T-helper 1 cell (primary cell): Measurements from ENCODE around the gene ZSCAN5A.
"Not testable (repeated sequence)": the region's sequence is repeated elsewhere in the genome, so short reads cannot be mapped to it uniquely, and the experiment has no call there.

Experiments used
- DNase-seq, 5 donors: peaks; one replicate each; pipeline ENCODE4 v3.0.0-alpha.2; 2012 to 2020

The ZSCAN5A gene

GRCh38 chr19:56201973-56202372, 112.7 kb downstream of the ZSCAN5A start, which contains the start of gene ZSCAN5C:
TSS of gene ZSCAN5C (plus strand) at chr19:56202273. CDS start at chr19:56205914, 3,641 bp downstream.
- no peak for DNase-seq

DNA sequence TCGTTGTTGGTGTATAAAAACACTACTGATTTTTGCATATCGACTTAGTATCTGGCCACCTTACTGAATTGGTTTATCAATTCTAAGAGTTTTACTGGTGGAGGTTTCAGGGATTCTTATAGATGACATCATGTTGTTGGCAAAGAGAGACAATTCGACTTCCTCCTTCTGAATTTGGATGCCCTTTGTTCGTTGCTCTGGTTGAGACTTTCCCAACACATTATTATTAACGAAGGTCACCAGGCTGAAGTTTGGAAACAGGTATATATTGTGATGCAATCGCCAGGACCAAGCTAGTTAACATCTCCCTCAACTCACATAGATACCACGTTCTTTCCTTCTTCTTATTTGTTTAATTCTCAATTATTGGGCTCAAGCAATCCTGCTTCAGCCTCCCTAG, 115.0 kb downstream of the ZSCAN5A start:
- no peak for DNase-seq

GRCh38 chr19:56197646-56198045, 117.0 kb downstream of the ZSCAN5A start, which contains the start of gene ZSCAN5B:
TSS of gene ZSCAN5B (minus strand) at chr19:56197783. CDS start at chr19:56193052, 4,731 bp downstream.
- DNase-seq = not testable (repeated sequence)

GRCh38 chr19:56193981-56194640, 120.5 kb downstream of the ZSCAN5A start:
- no peak for DNase-seq

DNA sequence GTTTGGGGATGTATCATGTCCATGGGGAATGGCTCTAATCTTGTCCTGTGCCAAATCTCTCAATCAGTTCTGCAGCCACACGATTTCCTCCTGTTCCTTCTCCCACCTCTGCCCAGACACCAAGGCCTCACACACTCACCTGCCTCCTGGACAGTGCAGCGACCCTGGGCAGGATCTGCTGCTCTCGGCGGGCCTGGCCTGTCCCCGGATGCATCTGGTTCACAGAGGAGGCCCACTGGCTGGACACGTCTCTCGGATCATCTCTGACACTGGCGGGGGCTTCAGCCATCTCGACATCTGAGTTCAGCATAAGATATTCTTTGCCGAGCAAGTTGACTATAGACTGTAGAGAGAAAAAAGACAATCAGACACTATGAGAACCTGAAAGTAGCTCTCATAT, 122.9 kb downstream of the ZSCAN5A start:
- DNase-seq = no peak

GRCh38 chr19:56191115-56191514, 123.5 kb downstream of the ZSCAN5A start:
- no peak for DNase-seq

GRCh38 chr19:56189785-56190184, 124.9 kb downstream of the ZSCAN5A start:
- DNase-seq = no peak

DNA sequence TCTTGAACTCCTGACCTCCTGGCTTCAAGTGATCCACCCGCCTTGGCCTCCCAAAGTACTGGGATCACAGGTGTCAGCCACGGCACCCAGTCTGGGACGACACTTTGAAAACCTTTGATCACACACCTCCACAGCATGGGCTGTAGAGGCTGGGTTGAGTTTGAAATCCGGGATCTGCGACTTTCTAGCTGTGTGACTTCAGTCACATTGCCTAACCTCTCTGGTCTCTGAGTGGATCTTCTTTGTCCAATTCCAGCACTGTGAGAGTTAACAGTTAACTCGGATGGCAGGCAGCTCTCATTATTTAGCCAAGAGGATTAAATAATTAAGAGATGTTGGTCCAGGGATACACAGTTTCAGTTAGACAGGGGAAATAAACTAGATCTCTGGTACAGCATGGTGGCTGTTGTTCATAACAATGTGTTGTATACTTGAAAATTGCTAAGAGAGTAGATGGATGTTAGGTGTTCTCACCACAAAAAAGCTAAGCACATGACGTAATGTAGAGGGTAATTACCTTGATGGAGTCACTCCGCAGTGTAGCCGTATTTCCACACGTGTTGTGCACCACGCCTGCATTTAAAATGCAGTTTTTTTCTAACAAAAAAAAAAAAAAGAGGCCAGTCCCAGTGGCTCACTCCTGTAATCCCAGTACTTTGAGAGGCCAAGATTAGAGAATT, 136.9 kb downstream of the ZSCAN5A start:
- no peak for DNase-seq

DNA sequence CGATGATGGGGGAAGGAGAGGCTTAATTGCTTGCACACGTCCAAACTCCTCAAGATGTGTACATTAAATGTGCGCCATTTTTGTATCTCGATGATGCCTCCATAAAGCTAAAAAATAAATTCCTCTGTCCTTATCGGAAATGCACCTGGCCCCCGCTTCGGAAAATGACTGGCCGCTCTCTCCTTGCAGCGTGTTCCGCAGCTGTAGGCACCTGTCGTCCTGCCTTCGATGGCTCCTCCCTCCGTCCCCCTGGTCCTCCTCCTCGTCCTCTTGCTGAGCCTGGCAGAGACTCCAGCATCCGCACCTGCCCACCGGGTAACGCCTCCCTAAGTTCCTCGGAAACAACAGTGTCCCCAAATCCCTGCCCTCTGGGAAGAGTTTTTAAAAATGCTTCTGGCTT, 137.8 kb downstream of the ZSCAN5A start:
- no peak for DNase-seq

- not testable (repeated sequence) for DNase-seq
Measured at GRCh38 chr19:56176310-56176709, 138.3 kb downstream of the ZSCAN5A start.

- DNase-seq = not testable (repeated sequence)
Measured at GRCh38 chr19:56175861-56176307, 138.8 kb downstream of the ZSCAN5A start, which contains the start of gene GALP. TSS of gene GALP (plus strand) at chr19:56176008. CDS start at chr19:56177109, 1,101 bp downstream.

DNA sequence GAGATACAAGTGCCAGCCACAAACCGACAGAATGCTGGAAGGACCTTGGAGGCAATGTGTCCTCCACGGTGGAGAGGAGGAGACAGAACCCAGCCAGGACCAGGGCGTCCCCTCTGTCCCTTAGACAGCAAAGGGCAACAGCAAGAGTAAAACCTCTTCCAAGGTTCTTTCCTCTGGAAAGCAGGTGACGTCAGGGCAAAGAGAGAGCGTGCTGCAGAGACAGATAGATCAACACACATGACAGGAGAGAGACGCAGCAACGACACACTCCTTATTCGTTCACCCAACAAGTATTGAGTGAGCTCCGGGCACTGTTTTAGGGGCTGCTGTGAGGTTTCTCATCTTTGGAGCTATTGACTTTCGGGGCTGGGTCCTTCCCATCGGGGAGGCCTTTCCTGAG, 140.1 kb downstream of the ZSCAN5A start:
- no peak for DNase-seq

DNA sequence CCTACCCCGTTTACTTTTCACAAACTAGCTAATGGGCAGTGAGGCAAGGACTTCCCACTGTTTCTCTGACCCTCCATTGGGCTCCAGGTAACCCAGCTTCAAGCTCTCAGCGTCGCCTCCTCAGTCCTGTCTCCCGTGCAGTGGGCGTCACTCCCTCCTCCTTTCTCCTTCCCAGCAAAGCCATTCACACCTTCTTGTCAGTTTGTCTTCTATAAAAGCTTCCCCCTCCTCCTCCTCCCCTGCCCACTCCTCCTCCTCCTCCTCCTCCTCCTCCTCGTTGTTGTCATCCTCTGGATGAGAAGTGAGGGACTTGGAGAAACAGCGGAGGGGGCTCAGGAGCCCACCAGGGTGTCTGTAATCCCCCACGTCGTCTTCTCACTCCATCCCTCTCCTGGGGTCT, 140.6 kb downstream of the ZSCAN5A start:
- DNase-seq = no peak
